Caco-2 (cell line): ENCODE measurements around the gene PTMA. TPM values are rescaled to one million over a fixed set of nuclear protein-coding genes. Genes with fewer than 3 reads are reported as not detected.
A peak's percentile ranks its signal among the peaks of the same experiment; 100 is the strongest.

Experiments used
- BruUV-seq: library from RNA; stranded (reverse); fragments of 400-500 nt; replicated peaks from 2 replicates; lab custom pipeline; 2021; lab: Mats Ljungman, UMichigan
- CTCF ChIA-PET: fragments of 300-600 bp; sonication (Branson Sonifier 250); formaldehyde crosslinking; loops from one replicate; lab custom pipeline; 2022; ENCODE audit warnings: antibody characterized with exemption; lab: Charles Lee
- POLR2A ChIA-PET: fragments of 300-600 bp; sonication (Branson Sonifier 250); formaldehyde crosslinking; loops from one replicate; lab custom pipeline; 2022; ENCODE audit warnings: antibody characterized with exemption; lab: Charles Lee
- DNase-seq, 2 experiments: peaks; one replicate each; pipeline versions ENCODE4 v3.0.0 to v3.0.0-alpha.2; 2020 to 2022
- H3K27me3 ChIP-seq: replicated peaks from 2 replicates; pipeline ENCODE4 v1.6.0; 2011; ENCODE audit warnings: low read length; ENCODE audit not compliant: control insufficient read depth, insufficient read depth
- H3K36me3 ChIP-seq: 2 replicates; pipeline ENCODE4 v1.5.1; 2011; ENCODE audit warnings: low read length; ENCODE audit not compliant: control insufficient read depth, insufficient read depth
- H3K4me1 ChIP-seq: fragments of 250-450 bp; sonication (Bioruptor Pico); 2 replicates; pipeline ENCODE4 v1.5.1; 2020; ENCODE audit warnings: mild to moderate bottlenecking
- H3K4me3 ChIP-seq: 2 replicates; pipeline ENCODE4 v1.5.1; 2011; ENCODE audit warnings: low read depth, mild to moderate bottlenecking, control low read depth, low read length
- H3K9me3 ChIP-seq: fragments of 250-450 bp; sonication (Bioruptor Pico); 2 replicates; pipeline ENCODE4 v1.5.1; 2020; ENCODE audit warnings: mild to moderate bottlenecking, moderate library complexity
- H3K27ac Mint-ChIP-seq: one replicate; pipeline ENCODE4 v1.8.0; 2022; ENCODE audit warnings: mixed read lengths; ENCODE audit not compliant: unreplicated experiment
- H3K27me3 Mint-ChIP-seq: one replicate; pipeline ENCODE4 v1.8.0; 2022; ENCODE audit warnings: mixed read lengths; ENCODE audit not compliant: insufficient read depth, unreplicated experiment
- H3K36me3 Mint-ChIP-seq: one replicate; pipeline ENCODE4 v1.8.0; 2022; ENCODE audit warnings: mild to moderate bottlenecking, mixed read lengths; ENCODE audit not compliant: insufficient read depth, unreplicated experiment
- H3K4me1 Mint-ChIP-seq: one replicate; pipeline ENCODE4 v1.8.0; 2022; ENCODE audit warnings: low read depth, mixed read lengths; ENCODE audit not compliant: unreplicated experiment
- H3K4me3 Mint-ChIP-seq: one replicate; pipeline ENCODE4 v1.8.0; 2022; ENCODE audit warnings: mild to moderate bottlenecking, moderate library complexity, mixed read lengths; ENCODE audit not compliant: unreplicated experiment
- H3K9me3 Mint-ChIP-seq: one replicate; pipeline ENCODE4 v1.8.0; 2022; ENCODE audit warnings: mixed read lengths; ENCODE audit not compliant: unreplicated experiment
- CTCF ChIP-seq, 2 experiments: fragments of 200-600 bp in 1 of 2; IDR thresholded peaks; 1 replicate in 1 of 2; 2 replicates in 1 of 2; pipeline versions ENCODE4 v1.5.1 to v1.8.0; 2011 to 2022; ENCODE audit warnings: antibody characterized with exemption in 1 of 2, control low read depth in 1 of 2, inconsistent platforms in 1 of 2, low read depth in 1 of 2, low read length in 1 of 2, mild to moderate bottlenecking in 1 of 2, moderate library complexity in 1 of 2; ENCODE audit not compliant: insufficient read depth in 1 of 2, severe bottlenecking in 1 of 2, unreplicated experiment in 1 of 2
- intact Hi-C: fragments of 100-400 bp; cut with micrococcal nuclease; formaldehyde crosslinking; loops from one replicate; pipeline ENCODE4 v1.10.0; 2022; ENCODE audit not compliant: unreplicated experiment
- total RNA-seq: library from RNA; stranded (reverse); gene quantifications from 2 replicates; pipeline ENCODE4 v1.2.3, GENCODE V29; 2022

The PTMA gene
- total RNA-seq, 1 experiment from 2014 or later, result 669 TPM

DNA sequence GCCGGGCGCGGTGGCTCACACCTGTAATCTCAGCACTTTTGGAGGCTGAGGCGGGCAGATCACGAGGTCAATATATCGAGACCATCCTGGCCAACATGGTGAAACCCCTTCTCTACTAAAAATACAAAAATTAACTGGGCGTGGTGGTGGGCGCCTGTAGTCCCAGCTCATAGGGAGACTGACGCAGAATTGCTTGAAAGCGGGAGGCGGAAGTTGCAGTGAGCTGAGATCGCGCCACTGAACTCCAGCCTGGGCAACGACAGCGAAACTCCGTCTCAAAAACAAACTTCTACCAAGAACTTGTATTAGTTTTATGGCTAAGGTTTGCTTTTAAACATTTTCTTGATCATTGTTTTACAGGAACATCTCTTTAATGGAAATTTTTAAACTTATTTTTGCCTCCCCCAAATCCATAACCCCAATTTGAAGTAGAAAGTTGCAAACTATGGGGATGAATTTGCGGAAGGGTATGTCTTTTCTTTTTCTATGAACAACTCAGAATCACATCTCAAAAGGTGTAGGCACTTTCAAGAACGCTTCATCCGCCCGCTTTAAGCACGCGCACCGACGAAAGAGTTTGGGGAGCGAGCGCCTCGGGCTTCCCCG, 46.8 kb upstream of the PTMA start:
- H3K27ac Mint-ChIP-seq, result peak overlapping the region; percentile 93
- intact Hi-C loops, result loop anchor here (1.0 to 5.0 kb wide), 4 partner anchors 19 to 121 kb away; partner anchors contain the start of gene PDE6D
- H3K4me1 Mint-ChIP-seq, result peaks cover 7% of the 10 kb centered on the region
- peak overlapping the region; percentile 77 for H3K4me3 Mint-ChIP-seq
- TSS peak; percentile 64 for BruUV-seq
- peaks cover 19% of the 10 kb centered on the region for H3K36me3 Mint-ChIP-seq
- no peaks in the 10 kb centered on the region for H3K9me3 Mint-ChIP-seq
- CTCF ChIA-PET, result interaction anchor here (1.0 kb wide), 1 partner anchor 13 kb away, joined by 3 read pairs; no protein-coding TSS in a partner anchor
- Histone ChIP-seq H3K4me1 (peaks cover 53% of the 10 kb centered on the region), H3K9me3 (no peaks in the 10 kb centered on the region), H3K4me3 (peak overlapping the region; percentile 41), H3K36me3 (no peaks in the 10 kb centered on the region), H3K27me3 (no peaks in the 10 kb centered on the region)
- POLR2A ChIA-PET, result interaction anchor here (1.4 to 1.9 kb wide), 3 partner anchors 41 to 47 kb away, joined by 8 to 16 read pairs (median 10); partner anchors contain the start of gene PTMA
- no peaks in the 10 kb centered on the region for H3K27me3 Mint-ChIP-seq
- no peak for DNase-seq
- TF ChIP-seq CTCF (IDR thresholded peaks at IDR 0.05; ENCODE audit: insufficient read depth in 1 of 2, low read depth in 1 of 2, low read length in 1 of 2, severe bottlenecking in 1 of 2, unreplicated experiment in 1 of 2), result no peak

DNA sequence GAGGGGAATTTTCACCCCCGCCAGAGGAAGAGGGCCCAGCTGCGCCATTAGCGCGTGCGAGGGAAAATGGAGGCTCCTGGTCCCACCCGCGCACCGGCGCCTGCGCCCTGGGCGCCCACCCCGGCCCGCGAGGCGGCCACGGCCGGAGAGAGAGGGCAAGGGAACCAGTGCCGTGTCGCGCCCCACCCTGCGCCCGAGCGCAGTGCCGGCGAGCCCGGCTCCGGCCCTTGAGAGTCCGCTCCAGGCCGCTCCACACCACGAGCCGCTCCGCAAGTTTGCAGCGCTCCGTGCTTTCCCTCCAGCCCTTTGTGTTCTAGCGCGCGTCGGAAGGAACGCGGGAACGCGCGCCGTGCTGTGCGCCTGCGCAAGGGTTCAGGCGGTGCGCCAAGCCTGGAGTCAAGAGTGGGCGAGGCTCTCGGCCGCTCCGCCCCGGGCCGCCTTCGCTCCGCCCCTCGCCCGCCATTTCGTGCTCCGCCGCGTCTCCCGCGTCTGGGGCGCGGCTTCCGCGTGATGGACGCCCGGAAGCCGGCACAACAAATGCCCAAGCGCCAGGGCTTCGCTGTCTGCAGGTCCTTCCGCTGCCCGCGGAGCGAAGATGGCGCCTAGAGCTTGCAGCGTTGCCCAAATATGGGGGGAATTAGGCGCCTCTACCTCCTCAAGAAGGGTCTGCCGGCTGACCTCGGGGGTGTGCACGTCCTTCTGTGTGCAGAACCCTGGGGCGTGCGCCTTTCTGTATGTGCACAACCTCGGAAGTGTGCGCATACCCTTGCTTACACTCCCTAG, 46.1 kb upstream of the PTMA start:
- POLR2A ChIA-PET, result interaction anchor here (0.6 to 1.9 kb wide), 2 partner anchors 46 to 48 kb away, joined by 5 to 16 read pairs; partner anchors contain the start of gene PTMA
- Histone ChIP-seq H3K36me3 (no peaks in the 10 kb centered on the region), H3K4me3 (peak overlapping the region; percentile 41), H3K4me1 (peaks cover 53% of the 10 kb centered on the region), H3K27me3 (no peaks in the 10 kb centered on the region), H3K9me3 (no peaks in the 10 kb centered on the region)
- Mint-ChIP-seq H3K9me3 (no peaks in the 10 kb centered on the region), H3K4me1 (peaks cover 7% of the 10 kb centered on the region), H3K27me3 (no peaks in the 10 kb centered on the region), H3K4me3 (peak overlapping the region; percentile 77), H3K36me3 (peaks cover 19% of the 10 kb centered on the region), H3K27ac (peak overlapping the region; percentile 93)
- no TSS peak for BruUV-seq
- peak; percentile 93 to 96 for DNase-seq
- no peak for TF ChIP-seq CTCF (IDR thresholded peaks at IDR 0.05; ENCODE audit: insufficient read depth in 1 of 2, low read depth in 1 of 2, low read length in 1 of 2, severe bottlenecking in 1 of 2, unreplicated experiment in 1 of 2)
- intact Hi-C loops, result loop anchor here (1.0 to 5.0 kb wide), 4 partner anchors 18 to 120 kb away; partner anchors contain the start of gene PDE6D
- CTCF ChIA-PET, result interaction anchor here (1.0 kb wide), 2 partner anchors 13 to 15 kb away, joined by 3 to 9 read pairs; no protein-coding TSS in a partner anchor
